ENCODE data around the gene EFHB.
"Not testable (repeated sequence)": the region's sequence is repeated elsewhere in the genome, so short reads cannot be mapped to it uniquely, and the experiment has no call there.

Gene EFHB

DNA sequence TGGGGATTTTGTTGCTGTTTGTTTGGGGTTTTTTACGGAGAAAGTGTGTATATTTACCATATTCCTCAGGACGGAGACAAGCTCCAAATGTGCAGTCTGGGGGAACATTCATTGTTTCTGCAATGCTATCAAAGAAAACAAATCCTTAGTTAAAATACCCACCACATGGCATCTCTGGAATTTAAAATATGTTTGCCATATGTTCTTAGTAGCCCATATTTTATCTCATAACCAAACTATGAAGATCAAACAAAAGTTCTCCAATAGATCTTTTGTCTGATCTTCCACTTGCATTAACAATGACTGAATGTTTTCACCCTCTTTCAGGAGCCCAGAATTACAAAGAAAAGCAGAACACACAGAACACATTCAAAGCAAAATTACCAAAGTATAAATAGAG, 35.3 kb downstream of the EFHB start:
- Histone ChIP-seq H2BK15ac (ENCODE audit: low read depth, poor library complexity, severe bottlenecking) (no peak overlapping the region), H3K9ac (ENCODE audit: low read length) (no peak overlapping the region), H3K4me1 (ENCODE audit: control insufficient read depth, insufficient read depth, low read depth, low read length) (peaks cover 4% of the 10 kb centered on the region), H4K91ac (ENCODE audit: low read length) (no peak overlapping the region), H3K9me3 (ENCODE audit: control insufficient read depth, low read length) (no peaks in the 10 kb centered on the region), H3K4ac (ENCODE audit: low read depth in 1 of 2, low read length in 2 of 2) (no peak overlapping the region), H3K27me3 (ENCODE audit: control insufficient read depth in 1 of 2, insufficient read depth in 1 of 2, low read length in 2 of 2) (no peaks in the 10 kb centered on the region), H4K8ac (ENCODE audit: low read length) (no peak overlapping the region), H2AFZ (ENCODE audit: low read depth, low read length) (no peak overlapping the region), H2BK12ac (ENCODE audit: low read length in 2 of 2) (no peak overlapping the region), H3K14ac (ENCODE audit: low read length in 2 of 2) (no peak overlapping the region), H3K36me3 (ENCODE audit: control insufficient read depth in 1 of 2, insufficient read depth in 2 of 2, low read depth in 1 of 2, low read length in 2 of 2) (no peaks in the 10 kb centered on the region), H2BK5ac (ENCODE audit: low read depth, low read length, poor library complexity, severe bottlenecking) (no peak overlapping the region), H3K23ac (ENCODE audit: low read length in 2 of 2) (no peak overlapping the region), H3K4me2 (ENCODE audit: low read length, poor library complexity, severe bottlenecking) (no peak overlapping the region), H2AK5ac (ENCODE audit: low read length, severe bottlenecking) (no peak overlapping the region), H3K4me3 (ENCODE audit: insufficient read depth in 1 of 2, low read depth in 1 of 2, low read length in 2 of 2) (no peak overlapping the region), H3K27ac (ENCODE audit: low read length, poor library complexity, severe bottlenecking) (peak overlapping the region; percentile 64), H2BK120ac (ENCODE audit: low read depth, low read length) (no peak overlapping the region), H3K79me1 (replicated peaks; ENCODE audit: low read length, poor library complexity, severe bottlenecking) (no peaks in the 10 kb centered on the region), H3K18ac (ENCODE audit: low read depth in 1 of 2, low read length in 2 of 2) (no peak overlapping the region)
- DNase-seq, result no peak
- 23% methylated on average over 2 of the region's 2 CpGs for WGBS

DNA sequence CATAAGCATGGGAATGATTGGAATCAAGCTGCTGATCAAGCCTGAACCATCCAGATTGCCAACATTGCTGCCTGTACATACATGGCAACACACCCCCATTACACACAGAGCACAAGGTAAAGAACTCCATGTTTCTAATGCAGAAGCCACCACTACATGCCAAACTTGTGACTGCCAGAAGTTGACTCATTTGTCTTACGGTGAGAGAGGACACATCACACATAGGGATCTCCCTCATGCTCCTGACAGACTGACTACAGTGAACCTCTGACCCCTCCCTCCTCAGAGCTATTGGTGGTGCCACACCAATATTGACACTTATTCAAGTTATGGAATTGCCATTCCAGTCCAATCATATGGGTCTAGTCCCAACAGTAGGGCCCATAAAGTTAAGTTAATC, 42.3 kb downstream of the EFHB start:
- Histone ChIP-seq H2BK5ac (ENCODE audit: low read depth, low read length, poor library complexity, severe bottlenecking) (no peak overlapping the region), H2BK15ac (ENCODE audit: low read depth, poor library complexity, severe bottlenecking) (no peak overlapping the region), H3K4me1 (ENCODE audit: control insufficient read depth, insufficient read depth, low read depth, low read length) (peaks cover 5% of the 10 kb centered on the region), H3K27me3 (ENCODE audit: control insufficient read depth in 1 of 2, insufficient read depth in 1 of 2, low read length in 2 of 2) (no peaks in the 10 kb centered on the region), H3K23ac (ENCODE audit: low read length in 2 of 2) (no peak overlapping the region), H2BK120ac (ENCODE audit: low read depth, low read length) (no peak overlapping the region), H4K91ac (ENCODE audit: low read length) (peak overlapping the region; percentile 28), H3K9me3 (ENCODE audit: control insufficient read depth, low read length) (no peaks in the 10 kb centered on the region), H2BK12ac (ENCODE audit: low read length in 2 of 2) (peak overlapping the region; percentile 27 to 89), H2AFZ (ENCODE audit: low read depth, low read length) (no peak overlapping the region), H3K36me3 (ENCODE audit: control insufficient read depth in 1 of 2, insufficient read depth in 2 of 2, low read depth in 1 of 2, low read length in 2 of 2) (no peaks in the 10 kb centered on the region), H3K14ac (ENCODE audit: low read length in 2 of 2) (no peak overlapping the region), H3K18ac (ENCODE audit: low read depth in 1 of 2, low read length in 2 of 2) (peak overlapping the region in 1 of 2 experiments; percentile 31), H3K79me1 (replicated peaks; ENCODE audit: low read length, poor library complexity, severe bottlenecking) (no peaks in the 10 kb centered on the region), H3K9ac (ENCODE audit: low read length) (no peak overlapping the region), H3K4ac (ENCODE audit: low read depth in 1 of 2, low read length in 2 of 2) (peak overlapping the region in 1 of 2 experiments; percentile 54), H3K4me2 (ENCODE audit: low read length, poor library complexity, severe bottlenecking) (no peak overlapping the region), H3K4me3 (ENCODE audit: insufficient read depth in 1 of 2, low read depth in 1 of 2, low read length in 2 of 2) (no peak overlapping the region), H3K27ac (ENCODE audit: low read length, poor library complexity, severe bottlenecking) (no peak overlapping the region), H2AK5ac (ENCODE audit: low read length, severe bottlenecking) (peak overlapping the region; percentile 69), H4K8ac (ENCODE audit: low read length) (peak overlapping the region; percentile 66)
- 0% methylated on average over 1 of the region's 1 CpG for WGBS
- DNase-seq, result peak; percentile 28

DNA sequence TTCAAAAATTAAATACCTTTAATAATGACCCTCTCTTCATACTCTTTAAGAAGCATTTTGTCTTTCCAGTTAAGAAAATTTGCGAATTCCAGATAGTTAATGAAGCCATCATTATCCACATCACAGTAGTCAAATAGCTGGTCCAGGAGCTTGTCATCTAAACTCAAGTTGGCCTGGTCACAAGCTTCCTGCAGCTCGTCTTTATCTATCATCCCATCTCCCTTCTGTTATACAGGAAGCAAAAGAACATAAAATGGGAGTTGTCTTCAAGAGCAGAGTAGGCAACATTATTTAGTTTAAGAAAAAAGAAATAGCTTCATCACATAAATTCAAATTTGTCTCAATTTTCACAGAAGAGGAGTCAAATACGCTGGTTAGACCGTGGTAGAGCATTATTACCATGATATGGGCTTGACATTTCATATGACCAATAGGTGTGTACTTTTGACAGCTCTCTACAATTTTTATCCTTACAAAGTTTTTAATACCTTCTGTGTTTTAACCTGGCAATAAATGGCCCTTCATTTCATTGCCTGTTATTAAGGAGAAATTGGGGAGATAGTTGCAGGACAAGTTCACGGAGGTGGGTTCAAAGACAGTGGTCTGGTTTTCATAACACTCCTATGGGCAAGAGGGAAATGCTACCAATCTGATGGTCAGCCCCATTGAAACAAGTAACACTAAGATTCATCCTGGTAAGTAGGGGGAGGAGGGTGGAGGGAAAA, 45.4 kb downstream of the EFHB start:
- Histone ChIP-seq H3K79me1 (replicated peaks; ENCODE audit: low read length, poor library complexity, severe bottlenecking) (no peaks in the 10 kb centered on the region), H3K4ac (ENCODE audit: low read depth in 1 of 2, low read length in 2 of 2) (no peak overlapping the region), H4K8ac (ENCODE audit: low read length) (peak overlapping the region; percentile 27), H3K27ac (ENCODE audit: low read length, poor library complexity, severe bottlenecking) (peak overlapping the region; percentile 89), H2BK5ac (ENCODE audit: low read depth, low read length, poor library complexity, severe bottlenecking) (peak overlapping the region; percentile 33), H3K4me3 (ENCODE audit: insufficient read depth in 1 of 2, low read depth in 1 of 2, low read length in 2 of 2) (peak overlapping the region in 1 of 2 experiments; percentile 56), H3K14ac (ENCODE audit: low read length in 2 of 2) (no peak overlapping the region), H3K23ac (ENCODE audit: low read length in 2 of 2) (no peak overlapping the region), H2BK12ac (ENCODE audit: low read length in 2 of 2) (no peak overlapping the region), H3K9ac (ENCODE audit: low read length) (peak overlapping the region; percentile 48), H2AK5ac (ENCODE audit: low read length, severe bottlenecking) (no peak overlapping the region), H4K91ac (ENCODE audit: low read length) (no peak overlapping the region), H3K4me1 (ENCODE audit: control insufficient read depth, insufficient read depth, low read depth, low read length) (peaks cover 8% of the 10 kb centered on the region), H3K18ac (ENCODE audit: low read depth in 1 of 2, low read length in 2 of 2) (peak overlapping the region; percentile 31 to 75), H3K4me2 (ENCODE audit: low read length, poor library complexity, severe bottlenecking) (no peak overlapping the region), H3K9me3 (ENCODE audit: control insufficient read depth, low read length) (no peaks in the 10 kb centered on the region), H3K27me3 (ENCODE audit: control insufficient read depth in 1 of 2, insufficient read depth in 1 of 2, low read length in 2 of 2) (no peaks in the 10 kb centered on the region), H2BK120ac (ENCODE audit: low read depth, low read length) (no peak overlapping the region), H3K36me3 (ENCODE audit: control insufficient read depth in 1 of 2, insufficient read depth in 2 of 2, low read depth in 1 of 2, low read length in 2 of 2) (no peaks in the 10 kb centered on the region), H2AFZ (ENCODE audit: low read depth, low read length) (no peak overlapping the region), H2BK15ac (ENCODE audit: low read depth, poor library complexity, severe bottlenecking) (no peak overlapping the region)
- peak; percentile 29 for DNase-seq
- 31% methylated on average over 3 of the region's 5 CpGs for WGBS

DNA sequence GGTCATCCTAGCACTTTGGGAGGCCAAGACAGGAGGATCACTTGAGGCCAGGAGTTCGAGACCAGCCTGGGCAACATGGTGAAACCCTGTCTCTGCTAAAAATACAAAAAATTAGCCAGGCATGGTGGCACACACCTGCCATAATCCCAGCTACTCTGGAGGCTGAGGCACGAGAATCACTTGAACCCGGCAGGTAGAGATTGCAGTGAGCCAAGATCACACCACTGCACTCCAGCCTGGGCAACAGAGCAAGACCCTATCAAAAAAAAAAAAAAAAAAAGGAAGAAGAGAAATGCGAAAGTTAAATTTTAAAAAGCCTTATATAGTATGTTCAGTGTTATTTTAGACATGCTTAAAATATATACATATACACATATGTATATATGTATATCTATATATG, 46.9 kb downstream of the EFHB start:
- H2BK15ac ChIP-seq (ENCODE audit: low read depth, poor library complexity, severe bottlenecking); H4K91ac ChIP-seq (ENCODE audit: low read length); H2AK5ac ChIP-seq (ENCODE audit: low read length, severe bottlenecking); H2BK5ac ChIP-seq (ENCODE audit: low read depth, low read length, poor library complexity, severe bottlenecking); H3K4me2 ChIP-seq (ENCODE audit: low read length, poor library complexity, severe bottlenecking); H3K27ac ChIP-seq (ENCODE audit: low read length, poor library complexity, severe bottlenecking); H3K9ac ChIP-seq (ENCODE audit: low read length); H2AFZ ChIP-seq (ENCODE audit: low read depth, low read length); H2BK12ac ChIP-seq (ENCODE audit: low read length in 2 of 2); H3K4me3 ChIP-seq (ENCODE audit: insufficient read depth in 1 of 2, low read depth in 1 of 2, low read length in 2 of 2); H3K23ac ChIP-seq (ENCODE audit: low read length in 2 of 2); H4K8ac ChIP-seq (ENCODE audit: low read length); H3K9me3 ChIP-seq (ENCODE audit: control insufficient read depth, low read length); DNase-seq; H3K27me3 ChIP-seq (ENCODE audit: control insufficient read depth in 1 of 2, insufficient read depth in 1 of 2, low read length in 2 of 2); H3K4ac ChIP-seq (ENCODE audit: low read depth in 1 of 2, low read length in 2 of 2); H3K4me1 ChIP-seq (ENCODE audit: control insufficient read depth, insufficient read depth, low read depth, low read length); H3K36me3 ChIP-seq (ENCODE audit: control insufficient read depth in 1 of 2, insufficient read depth in 2 of 2, low read depth in 1 of 2, low read length in 2 of 2); H2BK120ac ChIP-seq (ENCODE audit: low read depth, low read length); H3K14ac ChIP-seq (ENCODE audit: low read length in 2 of 2); H3K79me1 ChIP-seq (replicated peaks; ENCODE audit: low read length, poor library complexity, severe bottlenecking); H3K18ac ChIP-seq (ENCODE audit: low read depth in 1 of 2, low read length in 2 of 2): not testable (repeated sequence)
- 100% methylated on average over 3 of the region's 4 CpGs for WGBS

Measured in mesenchymal stem cell (in vitro differentiated cells and primary cell).